CD14-positive monocyte (primary cell): ENCODE data around the gene BTBD1. TPM values are rescaled to one million over a fixed set of nuclear protein-coding genes. Genes with fewer than 3 reads are reported as not detected.

Source experiments
- DNase-seq, 3 donors: peaks; one replicate each; pipeline ENCODE4 v3.0.0-alpha.2; 2011 to 2022
- H2AFZ ChIP-seq: 2 replicates; pipeline ENCODE4 v1.6.0; 2012; ENCODE audit warnings: mild to moderate bottlenecking, low read depth, low read length, inconsistent platforms; ENCODE audit not compliant: insufficient read depth, poor library complexity, severe bottlenecking
- H3K27ac ChIP-seq, 2 donors: 1 replicate in 1 of 2; 2 replicates in 1 of 2; pipeline ENCODE4 v1.5.1; 2012 to 2013; ENCODE audit warnings: low read length in 2 of 2, control low read depth in 1 of 2, inconsistent platforms in 1 of 2, low read depth in 1 of 2, mild to moderate bottlenecking in 1 of 2
- H3K27me3 ChIP-seq, 2 donors: one replicate each; pipeline versions ENCODE4 v1.6.0 to v1.6.1; 2011 to 2013; ENCODE audit warnings: low read length in 2 of 2; ENCODE audit not compliant: control insufficient read depth in 2 of 2, insufficient read depth in 2 of 2
- H3K36me3 ChIP-seq, 2 donors: replicated peaks in 1 of 2; 1 replicate in 1 of 2; 2 replicates in 1 of 2; pipeline versions ENCODE4 v1.5.1 to v1.6.1; 2012 to 2013; ENCODE audit warnings: low read length in 2 of 2, control low read depth in 1 of 2, inconsistent platforms in 1 of 2, mild to moderate bottlenecking in 1 of 2; ENCODE audit not compliant: insufficient read depth in 2 of 2, control insufficient read depth in 1 of 2
- H3K4me1 ChIP-seq, 2 donors: 1 replicate in 1 of 2; 2 replicates in 1 of 2; pipeline versions ENCODE4 v1.5.1 to v1.6.1; 2012 to 2013; ENCODE audit warnings: low read length in 2 of 2, control low read depth in 1 of 2, inconsistent platforms in 1 of 2, mild to moderate bottlenecking in 1 of 2, moderate library complexity in 1 of 2; ENCODE audit not compliant: insufficient read depth in 2 of 2, control insufficient read depth in 1 of 2
- H3K4me2 ChIP-seq: replicated peaks from 2 replicates; pipeline ENCODE3; 2012; ENCODE audit warnings: low read length, moderate library complexity, mild to moderate bottlenecking; ENCODE audit not compliant: poor library complexity, severe bottlenecking; ENCODE audit errors: extremely low read depth
- H3K4me3 ChIP-seq, 3 experiments: fragments of 200-600 bp in 1 of 3; sonication (generic) in 1 of 3; replicated peaks in 1 of 3; 1 replicate in 2 of 3; 2 replicates in 1 of 3; pipeline ENCODE4 v1.5.1; 2011 to 2013; ENCODE audit warnings: low read length in 3 of 3, mild to moderate bottlenecking in 3 of 3, control low read depth in 2 of 3, low read depth in 2 of 3, inconsistent platforms in 1 of 3, moderate library complexity in 1 of 3
- H3K79me2 ChIP-seq: 2 replicates; pipeline ENCODE4 v1.6.0; 2012; ENCODE audit warnings: mild to moderate bottlenecking, control low read depth, inconsistent platforms, low read length, moderate library complexity; ENCODE audit not compliant: insufficient read depth
- H3K9ac ChIP-seq: 2 replicates; pipeline ENCODE4 v1.6.0; 2017; ENCODE audit warnings: low read length, mild to moderate bottlenecking; ENCODE audit not compliant: insufficient read depth, poor library complexity, severe bottlenecking
- H3K9me3 ChIP-seq, 2 donors: replicated peaks in 1 of 2; 1 replicate in 1 of 2; 2 replicates in 1 of 2; pipeline versions ENCODE4 v1.5.1 to v1.6.1; 2012 to 2013; ENCODE audit warnings: low read length in 2 of 2, control low read depth in 1 of 2; ENCODE audit not compliant: control insufficient read depth in 1 of 2, insufficient read depth in 1 of 2
- H4K20me1 ChIP-seq: 2 replicates; pipeline ENCODE4 v1.6.0; 2012; ENCODE audit warnings: mild to moderate bottlenecking, low read length, control low read depth, moderate library complexity; ENCODE audit not compliant: insufficient read depth
- H3K27ac Mint-ChIP-seq, 7 donors: one replicate each; pipeline ENCODE4 v1.8.0; 2020; ENCODE audit warnings: mild to moderate bottlenecking in 7 of 7, mixed read lengths in 7 of 7, moderate library complexity in 6 of 7, inconsistent platforms in 2 of 7
- H3K27me3 Mint-ChIP-seq, 3 donors: one replicate each; pipeline ENCODE4 v1.8.0; 2021 to 2022; ENCODE audit warnings: low read depth in 3 of 3, mild to moderate bottlenecking in 3 of 3, mixed read lengths in 3 of 3, moderate library complexity in 3 of 3, inconsistent platforms in 1 of 3
- H3K36me3 Mint-ChIP-seq, 2 donors: one replicate each; pipeline ENCODE4 v1.8.0; 2020; ENCODE audit warnings: mixed read lengths in 2 of 2, inconsistent platforms in 1 of 2, mild to moderate bottlenecking in 1 of 2
- H3K4me1 Mint-ChIP-seq: one replicate; pipeline ENCODE4 v1.8.0; 2020; ENCODE audit warnings: mild to moderate bottlenecking, mixed read lengths
- H3K4me3 Mint-ChIP-seq, 2 donors: one replicate each; pipeline ENCODE4 v1.8.0; 2020; ENCODE audit warnings: mild to moderate bottlenecking in 2 of 2, mixed read lengths in 2 of 2, moderate library complexity in 1 of 2
- H3K9me3 Mint-ChIP-seq, 7 donors: one replicate each; pipeline ENCODE4 v1.8.0; 2020 to 2022; ENCODE audit warnings: mixed read lengths in 7 of 7, mild to moderate bottlenecking in 6 of 7, moderate library complexity in 6 of 7, inconsistent platforms in 2 of 7
- WGBS: methylation state at CpG from one replicate; pipeline ENCODE4 v1.1.5; 2013; ENCODE audit warnings: missing lambda C conversion rate; ENCODE audit not compliant: insufficient coverage; 5-methylcytosine and 5-hydroxymethylcytosine counted together
- intact Hi-C, 2 donors: fragments of 100-400 bp; cut with micrococcal nuclease; formaldehyde crosslinking; loops; one replicate each; pipeline versions ENCODE4 v1.15.0 to v1.15.1; 2023
- polyA plus RNA-seq, 3 donors: library from polyadenylated mRNA; depleted of rRNA in 1 of 3; unstranded in 2 of 3; stranded (reverse) in 1 of 3; fragments of 300-500 nt in 2 of 3; fragments of >200 nt in 1 of 3; fragmentation: Illumina TruSeq in 2 of 3; gene quantifications; 1 replicate in 2 of 3; 2 replicates in 1 of 3; pipeline ENCODE4 v1.2.3, GENCODE V29; 2012 to 2021
- TF ChIP-seq, protein P1 (sequence below): fragments of 200-600 bp; IDR thresholded peaks from one replicate; pipeline ENCODE4 v1.8.0; 2022; ENCODE audit warnings: antibody characterized with exemption, mild to moderate bottlenecking

The BTBD1 gene
- polyA plus RNA-seq, 3 donors, result 18.0 to 48.8 (median 37.2) TPM

GRCh38 chr15:83016906-83017305 is 50.1 kb downstream of the BTBD1 start:
- no peaks in the 10 kb centered on the region for H3K27me3 Mint-ChIP-seq
- H3K36me3 Mint-ChIP-seq, result peaks cover 36 to 53% of the 10 kb centered on the region in 2 donors
- no peaks in the 10 kb centered on the region for H3K9me3 ChIP-seq
- 100% methylated on average over 3 of the region's 5 CpGs for WGBS
- H4K20me1 ChIP-seq, result peaks cover 12% of the 10 kb centered on the region
- H3K4me3 Mint-ChIP-seq, result no peak overlapping the region
- TF ChIP-seq, protein P1, sequence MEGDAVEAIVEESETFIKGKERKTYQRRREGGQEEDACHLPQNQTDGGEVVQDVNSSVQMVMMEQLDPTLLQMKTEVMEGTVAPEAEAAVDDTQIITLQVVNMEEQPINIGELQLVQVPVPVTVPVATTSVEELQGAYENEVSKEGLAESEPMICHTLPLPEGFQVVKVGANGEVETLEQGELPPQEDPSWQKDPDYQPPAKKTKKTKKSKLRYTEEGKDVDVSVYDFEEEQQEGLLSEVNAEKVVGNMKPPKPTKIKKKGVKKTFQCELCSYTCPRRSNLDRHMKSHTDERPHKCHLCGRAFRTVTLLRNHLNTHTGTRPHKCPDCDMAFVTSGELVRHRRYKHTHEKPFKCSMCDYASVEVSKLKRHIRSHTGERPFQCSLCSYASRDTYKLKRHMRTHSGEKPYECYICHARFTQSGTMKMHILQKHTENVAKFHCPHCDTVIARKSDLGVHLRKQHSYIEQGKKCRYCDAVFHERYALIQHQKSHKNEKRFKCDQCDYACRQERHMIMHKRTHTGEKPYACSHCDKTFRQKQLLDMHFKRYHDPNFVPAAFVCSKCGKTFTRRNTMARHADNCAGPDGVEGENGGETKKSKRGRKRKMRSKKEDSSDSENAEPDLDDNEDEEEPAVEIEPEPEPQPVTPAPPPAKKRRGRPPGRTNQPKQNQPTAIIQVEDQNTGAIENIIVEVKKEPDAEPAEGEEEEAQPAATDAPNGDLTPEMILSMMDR, result no peak
- H3K9ac ChIP-seq, result no peak overlapping the region
- peaks cover 46 to 51% of the 10 kb centered on the region in 2 donors for H3K36me3 ChIP-seq
- no peak overlapping the region for H2AFZ ChIP-seq
- peaks cover 11 to 12% of the 10 kb centered on the region in 2 donors for H3K4me1 ChIP-seq
- H3K4me1 Mint-ChIP-seq, result peaks cover 17% of the 10 kb centered on the region
- H3K27ac Mint-ChIP-seq, result no peak overlapping the region
- H3K4me3 ChIP-seq, result no peak overlapping the region
- no peaks in the 10 kb centered on the region for H3K27me3 ChIP-seq
- no peaks in the 10 kb centered on the region for H3K79me2 ChIP-seq
- H3K4me2 ChIP-seq, result no peak overlapping the region
- H3K9me3 Mint-ChIP-seq, result no peaks in the 10 kb centered on the region
- intact Hi-C loops, result loop anchor here in 1 of 2 donors (10.0 kb wide), 1 partner anchor 48 kb away; the partner anchor contains the start of gene BTBD1
- no peak overlapping the region for H3K27ac ChIP-seq
- DNase-seq, result no peak

GRCh38 chr15:83015361-83015760 is 51.7 kb downstream of the BTBD1 start:
- H3K9ac ChIP-seq, result no peak overlapping the region
- TF ChIP-seq, protein P1, result no peak
- peaks cover 29 to 42% of the 10 kb centered on the region in 2 donors for H3K36me3 Mint-ChIP-seq
- DNase-seq, result no peak
- H3K27me3 Mint-ChIP-seq, result peaks cover 0 to 2% (median 0%) of the 10 kb centered on the region in 3 donors
- H3K4me3 Mint-ChIP-seq, result no peak overlapping the region
- H4K20me1 ChIP-seq, result peaks cover 14% of the 10 kb centered on the region
- H3K79me2 ChIP-seq, result peaks cover 11% of the 10 kb centered on the region
- H3K4me3 ChIP-seq, result no peak overlapping the region
- H3K4me1 Mint-ChIP-seq, result peaks cover 27% of the 10 kb centered on the region
- no peaks in the 10 kb centered on the region for H3K9me3 ChIP-seq
- no peak overlapping the region for H2AFZ ChIP-seq
- WGBS, result 98% methylated on average over 4 of the region's 4 CpGs
- peaks cover 39% of the 10 kb centered on the region in 2 donors for H3K36me3 ChIP-seq
- no peaks in the 10 kb centered on the region for H3K27me3 ChIP-seq
- intact Hi-C loops, result loop anchor here in 1 of 2 donors (10.0 kb wide), 1 partner anchor 49 kb away; the partner anchor contains the start of gene BTBD1
- peak overlapping the region in 1 of 2 donors; percentile 3 for H3K27ac ChIP-seq
- H3K27ac Mint-ChIP-seq, result peak overlapping the region in 2 of 7 donors; percentile 50 to 75
- H3K4me2 ChIP-seq, result no peak overlapping the region
- peaks cover 0 to 3% (median 0%) of the 10 kb centered on the region in 7 donors for H3K9me3 Mint-ChIP-seq
- H3K4me1 ChIP-seq, result peaks cover 21 to 25% of the 10 kb centered on the region in 2 donors
